Measurements from ENCODE around the gene NOP10.
A peak's percentile ranks its signal among the peaks of the same experiment; 100 is the strongest.
"Not testable (repeated sequence)": the region's sequence is repeated elsewhere in the genome, so short reads cannot be mapped to it uniquely, and the experiment has no call there.

The NOP10 gene

GRCh38 chr15:34342737-34343575 is at the start of gene NOP10, which contains the start of gene NUTM1:
Gene NOP10 (minus strand): TSS chr15:34343136. CDS start chr15:34343073, 63 bp downstream.
Gene NUTM1 (plus strand): TSS chr15:34343315. CDS start chr15:34343697, 382 bp downstream.
- peak; percentile 85 to 88 for DNase-seq (ENCODE audit: low read depth in 2 of 2)

- DNase-seq (ENCODE audit: low read depth in 2 of 2), result not testable (repeated sequence)
These were observed 46.7 kb upstream of the NOP10 start for GRCh38 chr15:34389594-34390086.

DNA sequence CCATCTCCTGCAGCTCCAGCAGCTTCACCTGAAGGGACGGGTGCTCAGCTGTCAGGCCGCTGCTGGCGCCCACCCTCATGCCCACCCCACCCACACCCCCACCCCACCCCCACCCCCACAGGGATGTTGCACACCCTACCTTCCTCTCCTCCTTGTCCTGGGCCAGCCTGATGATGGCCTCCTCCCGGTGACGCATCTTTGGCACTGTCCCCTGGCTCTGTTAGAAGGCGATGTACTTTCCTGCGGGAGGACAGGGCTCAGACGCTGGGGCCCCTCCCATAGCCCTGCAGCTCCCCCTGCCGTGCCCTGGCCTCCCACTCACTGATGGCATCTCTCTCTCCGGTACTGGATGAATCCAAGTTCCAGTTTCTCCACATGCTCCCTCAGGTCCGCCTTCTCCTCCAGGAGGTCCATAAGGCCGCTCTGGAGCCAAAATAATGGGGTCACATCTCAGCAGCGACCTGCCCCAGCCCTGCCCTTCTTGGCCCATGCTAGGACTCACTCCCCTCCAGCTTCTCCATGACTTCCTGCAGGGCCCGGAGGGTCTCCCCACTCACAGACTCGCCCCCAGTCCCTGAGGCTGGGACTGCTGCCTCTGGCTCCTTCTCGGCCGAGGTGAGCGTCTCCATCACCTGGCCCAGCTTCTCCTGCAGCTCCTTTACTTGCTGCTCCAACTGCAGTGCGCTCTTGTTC is 39.0 kb upstream of the NOP10 start:
- not testable (repeated sequence) for DNase-seq (ENCODE audit: low read depth in 2 of 2)

DNA sequence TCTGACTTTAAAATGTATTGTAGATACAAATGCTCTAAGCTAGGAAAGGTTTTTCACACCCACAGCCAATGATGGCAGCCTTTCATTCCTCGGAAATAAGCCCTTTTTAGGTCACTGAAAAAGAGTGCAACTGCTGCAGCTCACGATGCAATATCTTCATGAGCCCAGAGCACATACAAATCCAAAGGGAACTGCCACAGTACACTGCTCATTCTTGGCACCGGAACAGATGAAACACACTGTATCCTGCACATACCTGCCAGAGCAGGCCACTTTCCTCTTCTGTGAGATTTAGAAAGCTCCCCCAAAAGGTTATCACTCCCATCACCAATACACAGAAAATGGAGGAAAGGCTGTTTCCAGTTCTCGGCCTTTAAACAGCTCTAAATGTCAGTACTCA is 37.6 kb upstream of the NOP10 start:
- not testable (repeated sequence) for DNase-seq (ENCODE audit: low read depth in 2 of 2)

GRCh38 chr15:34376856-34377255 is 33.9 kb upstream of the NOP10 start:
- no peak for DNase-seq (ENCODE audit: low read depth in 2 of 2)

- not testable (repeated sequence) for DNase-seq (ENCODE audit: low read depth in 2 of 2)
These were observed 32.6 kb upstream of the NOP10 start for GRCh38 chr15:34375541-34375940.

DNA sequence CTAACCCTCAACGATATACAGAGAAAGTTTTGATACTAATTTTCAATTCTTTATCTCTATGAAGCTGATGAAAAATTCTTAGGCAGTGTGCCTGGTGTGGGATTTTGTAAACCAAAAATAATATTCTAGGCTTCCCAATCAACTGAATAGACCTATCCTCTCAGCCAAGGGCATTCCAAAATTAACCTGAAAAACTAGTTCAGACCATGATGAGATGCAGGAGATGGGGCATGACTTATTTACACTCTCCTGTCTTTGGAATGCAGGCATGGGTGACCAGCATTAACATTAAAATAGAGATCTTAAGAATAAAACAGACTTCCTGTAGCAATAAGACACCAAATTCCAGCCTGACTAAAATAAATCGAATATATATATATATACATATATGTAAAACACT is 31.9 kb upstream of the NOP10 start:
- DNase-seq (ENCODE audit: low read depth in 2 of 2), result no peak

- no peak for DNase-seq (ENCODE audit: low read depth in 2 of 2)
These were observed 31.0 kb upstream of the NOP10 start for GRCh38 chr15:34373951-34374350.

GRCh38 chr15:34370643-34371042 is 27.7 kb upstream of the NOP10 start:
- no peak for DNase-seq (ENCODE audit: low read depth in 2 of 2)

DNA sequence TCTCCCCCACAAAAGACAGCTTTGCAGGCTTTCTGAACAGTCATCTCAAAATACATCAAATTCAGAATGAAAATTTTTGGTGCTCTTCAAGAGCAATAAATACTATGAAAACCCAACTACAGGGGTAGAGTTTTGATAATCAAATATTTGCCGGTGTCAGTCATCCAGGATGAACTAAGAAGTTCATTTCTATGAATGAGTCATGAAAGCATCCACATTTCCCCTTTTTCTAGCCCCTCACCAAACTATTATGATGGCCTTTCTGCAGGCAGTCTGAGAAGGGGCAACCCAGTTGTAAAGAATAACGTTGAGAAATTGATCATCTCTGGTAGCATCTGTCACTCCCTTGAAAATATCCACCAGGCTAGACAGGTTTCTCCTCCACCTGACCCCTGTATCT is 27.2 kb upstream of the NOP10 start:
- DNase-seq (ENCODE audit: low read depth in 2 of 2), result no peak

DNA sequence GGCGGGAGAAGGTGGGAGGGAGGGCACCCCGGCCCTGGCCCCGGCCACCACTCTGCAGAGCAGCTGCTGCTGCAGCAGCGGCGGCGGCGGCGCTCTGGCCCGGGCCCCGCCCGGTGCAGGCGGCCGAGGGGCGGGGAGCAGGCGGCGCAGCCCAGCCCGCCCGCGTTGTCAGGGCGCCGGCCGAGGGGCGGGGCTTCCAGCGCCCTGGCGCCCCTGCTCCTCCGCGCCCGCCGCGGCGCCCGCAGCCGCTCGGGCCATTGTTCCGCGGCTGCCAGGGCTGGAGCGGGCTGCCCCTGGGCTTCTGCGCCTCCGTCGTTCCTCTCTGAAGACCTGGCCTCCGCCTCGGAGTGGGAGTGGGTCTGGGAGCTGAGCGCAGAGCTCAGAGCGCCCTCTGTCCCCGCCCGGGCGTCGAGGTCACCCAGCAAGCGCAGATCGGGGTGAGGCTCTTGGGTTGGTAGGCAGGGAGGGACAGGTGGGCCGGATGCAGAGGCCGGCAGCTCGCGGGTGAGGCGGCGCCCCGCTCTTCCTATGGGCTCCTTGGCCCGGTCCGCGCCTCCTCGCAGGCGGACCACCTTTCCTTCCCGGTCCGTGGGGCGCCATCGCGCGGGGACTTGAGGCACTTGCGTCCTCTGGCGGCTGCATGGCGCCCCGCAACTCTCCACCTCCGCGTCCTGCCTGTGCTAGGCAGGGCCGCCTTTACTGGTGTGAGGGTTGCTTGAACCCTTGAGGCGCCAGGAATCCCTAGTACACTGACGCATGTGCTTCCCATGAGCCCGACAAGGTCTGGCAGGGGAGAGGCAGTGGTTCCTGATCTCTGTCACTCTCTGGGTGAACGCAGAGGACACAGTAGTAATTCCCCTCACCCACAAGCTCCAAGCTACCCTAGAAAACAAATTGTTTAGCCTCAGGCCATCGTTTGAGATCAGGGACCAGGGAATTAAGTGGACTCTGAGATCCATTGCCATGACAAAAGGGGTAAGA is 24.5 kb upstream of the NOP10 start, which contains the start of gene LPCAT4:
Gene LPCAT4 (minus strand): TSS at position 96 of the 981 bp plus-strand sequence. CDS start 96 bp downstream, outside the sequence.
- DNase-seq (ENCODE audit: low read depth in 2 of 2), result peak; percentile 83 to 84

- DNase-seq (ENCODE audit: low read depth in 2 of 2), result peak in 1 of 2 donors; percentile 55
These were observed 23.5 kb upstream of the NOP10 start for GRCh38 chr15:34366271-34367065.

DNA sequence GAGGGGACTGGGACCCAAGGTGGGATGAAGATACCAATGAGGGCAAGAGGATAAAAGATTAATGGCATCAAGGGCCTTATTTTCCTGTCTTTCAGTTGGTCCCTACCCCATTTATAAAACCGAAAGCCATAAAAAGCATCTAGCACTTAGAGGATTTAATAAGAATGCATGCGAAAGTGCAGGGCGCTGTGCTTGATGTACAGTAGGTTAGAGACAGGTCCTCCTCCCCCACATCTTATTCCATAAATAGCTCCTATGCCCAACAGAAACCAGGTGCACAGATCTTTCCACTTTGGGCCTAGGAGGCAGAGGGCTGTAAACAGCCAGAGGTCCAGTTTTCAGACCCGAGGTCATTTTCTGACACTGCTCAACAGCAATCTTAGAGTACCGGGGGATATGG is 22.9 kb upstream of the NOP10 start:
- no peak for DNase-seq (ENCODE audit: low read depth in 2 of 2)

DNA sequence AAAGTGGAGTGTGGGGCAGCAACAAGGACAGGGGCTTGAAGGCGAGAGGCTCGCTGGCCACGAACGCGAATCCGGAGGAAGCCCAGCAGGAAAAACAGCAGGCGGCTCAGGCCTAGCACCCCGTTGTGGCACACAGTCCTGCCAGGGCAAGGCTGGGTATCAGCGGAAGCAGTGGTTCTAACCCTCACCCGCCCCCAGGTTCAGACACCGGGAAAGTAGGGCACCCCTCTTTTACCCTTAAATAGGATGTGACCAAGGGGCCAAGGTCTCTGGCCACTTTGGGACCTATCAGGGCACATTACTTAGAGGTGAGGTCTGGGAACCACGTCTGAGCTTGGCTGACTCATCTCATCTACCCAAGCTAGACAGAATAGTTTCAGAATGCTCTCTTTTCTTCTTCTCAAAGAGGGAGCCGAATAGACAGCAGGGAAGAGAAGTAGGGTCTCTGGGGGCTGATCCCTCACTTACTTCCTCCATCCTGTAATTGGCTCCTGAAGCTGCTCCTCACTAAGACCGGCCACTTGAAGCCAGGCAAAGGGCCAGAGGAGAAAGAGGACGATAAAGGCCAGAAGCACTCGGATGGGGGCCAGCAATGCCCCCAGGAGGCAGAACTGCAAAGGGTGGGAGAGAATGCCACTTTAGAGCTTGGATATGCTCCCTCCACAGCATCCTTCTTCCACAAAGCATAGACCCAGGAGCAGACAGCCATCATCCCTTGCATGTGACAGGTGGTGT is 22.3 kb upstream of the NOP10 start:
- DNase-seq (ENCODE audit: low read depth in 2 of 2), result no peak

- no peak for DNase-seq (ENCODE audit: low read depth in 2 of 2)
These were observed 21.1 kb upstream of the NOP10 start for GRCh38 chr15:34364041-34364440.

GRCh38 chr15:34362047-34362773 is 19.3 kb upstream of the NOP10 start:
- DNase-seq (ENCODE audit: low read depth in 2 of 2), result no peak

GRCh38 chr15:34361278-34361677 is 18.3 kb upstream of the NOP10 start:
- no peak for DNase-seq (ENCODE audit: low read depth in 2 of 2)

GRCh38 chr15:34360298-34360697 is 17.4 kb upstream of the NOP10 start:
- no peak for DNase-seq (ENCODE audit: low read depth in 2 of 2)

DNA sequence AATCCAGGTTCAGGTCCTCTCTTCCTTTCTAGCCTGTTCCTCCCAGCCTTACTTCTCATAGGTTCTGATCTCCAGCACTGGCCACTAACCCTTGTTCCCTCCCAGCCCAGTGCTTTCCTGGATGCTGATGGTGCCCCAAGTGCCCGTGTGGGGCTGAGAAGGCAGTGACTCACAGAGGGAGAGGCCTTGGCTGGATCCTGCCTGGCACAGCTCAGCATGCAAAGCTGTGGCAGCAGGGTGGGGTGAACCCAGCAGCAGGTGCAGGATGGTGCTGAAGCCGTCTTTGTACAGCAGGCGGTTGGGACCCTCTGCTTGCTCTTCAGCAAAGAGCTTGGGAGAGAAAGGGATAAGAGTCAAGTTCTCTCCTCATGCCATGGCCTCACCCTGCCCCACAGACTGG is 16.5 kb upstream of the NOP10 start:
- no peak for DNase-seq (ENCODE audit: low read depth in 2 of 2)

All from stimulated activated CD8-positive, alpha-beta memory T cell treated with anti-CD3 and anti-CD28 coated beads, Interleukin-15, amount 100 ng/mL, for 48 hours (primary cell).